Hepatocyte (in vitro differentiated cells): Measurements from ENCODE around the gene CDC20. TPM values are rescaled to one million over a fixed set of nuclear protein-coding genes. Genes with fewer than 3 reads are reported as not detected.

Experiments used
- DNase-seq: peaks from one replicate; pipeline ENCODE4 v3.0.0-alpha.2; 2016; ENCODE audit warnings: low spot score
- H2AFZ ChIP-seq: fragments of 200-600 bp; sonication (generic); 2 replicates; pipeline ENCODE4 v1.6.0; 2016; ENCODE audit warnings: antibody characterized with exemption, mild to moderate bottlenecking
- H3K27ac ChIP-seq: fragments of 200-600 bp; sonication (generic); 2 replicates; pipeline ENCODE4 v1.5.1; 2016; ENCODE audit warnings: mild to moderate bottlenecking
- H3K27me3 ChIP-seq: fragments of 200-600 bp; sonication (generic); 2 replicates; pipeline ENCODE4 v1.6.1; 2016
- H3K36me3 ChIP-seq: fragments of 200-600 bp; sonication (generic); replicated peaks from 2 replicates; pipeline ENCODE4 v1.5.1; 2016; ENCODE audit warnings: low read depth; ENCODE audit not compliant: insufficient read depth
- H3K4me1 ChIP-seq: fragments of 200-600 bp; sonication (generic); 2 replicates; pipeline ENCODE4 v1.5.1; 2016; ENCODE audit warnings: mild to moderate bottlenecking, moderate library complexity; ENCODE audit not compliant: insufficient read depth
- H3K4me2 ChIP-seq: fragments of 200-600 bp; sonication (generic); 2 replicates; pipeline ENCODE4 v1.6.0; 2016
- H3K4me3 ChIP-seq: fragments of 200-600 bp; sonication (generic); 2 replicates; pipeline ENCODE4 v1.5.1; 2016; ENCODE audit warnings: mild to moderate bottlenecking
- H3K79me2 ChIP-seq: fragments of 200-600 bp; sonication (generic); 2 replicates; pipeline ENCODE4 v1.6.0; 2017; ENCODE audit warnings: mild to moderate bottlenecking
- H3K9me2 ChIP-seq: fragments of 200-600 bp; sonication (generic); replicated peaks from 2 replicates; pipeline ENCODE4 v1.6.0; 2017; ENCODE audit warnings: mild to moderate bottlenecking; ENCODE audit not compliant: insufficient read depth
- H3K9me3 ChIP-seq: fragments of 200-600 bp; sonication (generic); 2 replicates; pipeline ENCODE4 v1.5.1; 2016; ENCODE audit warnings: low read depth, mild to moderate bottlenecking
- H4K20me1 ChIP-seq: fragments of 200-600 bp; sonication (generic); 2 replicates; pipeline ENCODE4 v1.6.0; 2016; ENCODE audit warnings: mild to moderate bottlenecking; ENCODE audit not compliant: insufficient read depth, poor library complexity, severe bottlenecking
- EZH2 ChIP-seq: fragments of 200-600 bp; sonication (generic); IDR thresholded peaks from 2 replicates; pipeline ENCODE4 v1.6.1; 2016; ENCODE audit warnings: antibody characterized with exemption, mild to moderate bottlenecking, borderline replicate concordance
- EZH2phosphoT487 ChIP-seq: fragments of 200-600 bp; sonication (generic); IDR thresholded peaks from one replicate; pipeline ENCODE4 v1.6.1; 2018; ENCODE audit warnings: antibody characterized with exemption, mild to moderate bottlenecking, low read depth, moderate library complexity; ENCODE audit not compliant: unreplicated experiment, severe bottlenecking
- WGBS: methylation state at CpG from one replicate; pipeline ENCODE4 v1.1.6; 2016; ENCODE audit warnings: low lambda C conversion rate; ENCODE audit errors: missing lambda C conversion rate; 5-methylcytosine and 5-hydroxymethylcytosine counted together
- polyA plus RNA-seq: library from polyadenylated mRNA; unstranded; fragments of >200 nt; fragmentation: Nextera tagmentation; extraction: Ambion mirVana; gene quantifications from 2 replicates; pipeline ENCODE4 v1.2.1, GENCODE V29; 2016
- total RNA-seq: library from RNA; depleted of rRNA; stranded (reverse); fragments of >200 nt; gene quantifications from 2 replicates; pipeline ENCODE4 v1.2.3, GENCODE V29; 2014
- TF ChIP-seq, protein P1 (sequence below): fragments of 200-600 bp; sonication (generic); IDR thresholded peaks from 2 replicates; pipeline ENCODE4 v1.5.1; 2016; ENCODE audit warnings: antibody characterized with exemption, mild to moderate bottlenecking; ENCODE audit not compliant: poor library complexity

The CDC20 gene
- total and polyA plus RNA-seq, 2 experiments from 2014 or later: 13.6 to 19.7 TPM

DNA sequence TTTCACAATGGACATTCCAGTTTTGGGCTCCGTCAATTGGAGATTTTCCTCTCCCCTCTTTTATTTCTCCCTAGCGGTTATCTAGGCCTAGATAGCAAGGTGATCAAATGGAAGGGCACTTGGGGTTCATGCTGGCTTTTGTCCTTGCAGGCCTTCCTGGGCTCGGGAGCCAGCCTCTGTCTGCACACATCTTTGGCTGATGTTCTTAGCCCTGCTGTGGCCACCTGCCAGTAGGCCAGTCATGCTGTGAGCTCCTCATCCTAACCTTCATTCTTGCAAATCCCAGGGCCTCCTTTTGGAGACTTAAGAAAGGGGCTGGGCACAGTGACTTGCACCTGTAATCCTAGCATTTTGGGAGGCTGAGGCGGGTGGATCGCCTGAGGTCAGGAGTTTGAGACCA lies 44.5 kb upstream of the CDC20 start:
- no peaks in the 10 kb centered on the region for H3K27me3 ChIP-seq
- no peak overlapping the region for H3K4me2 ChIP-seq
- WGBS: 91% methylated on average over 5 of the region's 5 CpGs

DNA sequence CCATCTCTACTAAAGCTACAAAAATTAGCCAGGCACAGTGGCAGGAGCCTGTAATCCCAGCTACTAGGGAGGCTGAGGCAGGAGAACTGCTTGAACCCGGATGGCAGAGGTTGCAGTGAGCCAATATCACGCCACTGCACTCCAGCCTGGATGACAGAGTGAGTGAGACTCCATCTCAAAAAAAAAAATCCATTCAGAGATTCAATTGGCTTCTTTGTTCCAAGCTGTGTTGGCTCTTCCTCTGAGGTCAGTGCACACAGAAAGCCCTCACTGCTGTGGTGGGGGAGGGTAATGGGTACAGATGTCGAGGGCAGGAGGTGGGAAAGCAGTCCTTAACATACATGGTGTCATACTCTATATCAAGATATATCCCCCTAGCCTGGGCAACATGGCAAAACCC lies 43.3 kb upstream of the CDC20 start:
- Histone ChIP-seq H2AFZ (no peak overlapping the region), H3K4me1 (no peaks in the 10 kb centered on the region), H3K9me3 (no peaks in the 10 kb centered on the region), H3K36me3 (no peaks in the 10 kb centered on the region), H3K79me2 (no peaks in the 10 kb centered on the region), H3K27me3 (no peaks in the 10 kb centered on the region), H3K27ac (no peak overlapping the region), H3K4me2 (no peak overlapping the region), H4K20me1 (no peaks in the 10 kb centered on the region), H3K9me2 (no peaks in the 10 kb centered on the region), H3K4me3 (no peak overlapping the region)
- WGBS: 82% methylated on average over 3 of the region's 3 CpGs
- DNase-seq: no peak
- no peak for TF ChIP-seq EZH2

More for the DNA sequence above, 44.5 kb upstream of the CDC20 start:
- Histone ChIP-seq H3K79me2 (no peaks in the 10 kb centered on the region), H2AFZ (no peak overlapping the region), H3K9me2 (no peaks in the 10 kb centered on the region), H3K27ac (no peak overlapping the region), H3K9me3 (no peaks in the 10 kb centered on the region), H3K4me1 (no peaks in the 10 kb centered on the region), H3K36me3 (no peaks in the 10 kb centered on the region), H4K20me1 (no peaks in the 10 kb centered on the region), H3K4me3 (no peak overlapping the region)
- no peak for DNase-seq
- TF ChIP-seq EZH2phosphoT487 (no peak), EZH2 (no peak)
- TF ChIP-seq, protein P1, sequence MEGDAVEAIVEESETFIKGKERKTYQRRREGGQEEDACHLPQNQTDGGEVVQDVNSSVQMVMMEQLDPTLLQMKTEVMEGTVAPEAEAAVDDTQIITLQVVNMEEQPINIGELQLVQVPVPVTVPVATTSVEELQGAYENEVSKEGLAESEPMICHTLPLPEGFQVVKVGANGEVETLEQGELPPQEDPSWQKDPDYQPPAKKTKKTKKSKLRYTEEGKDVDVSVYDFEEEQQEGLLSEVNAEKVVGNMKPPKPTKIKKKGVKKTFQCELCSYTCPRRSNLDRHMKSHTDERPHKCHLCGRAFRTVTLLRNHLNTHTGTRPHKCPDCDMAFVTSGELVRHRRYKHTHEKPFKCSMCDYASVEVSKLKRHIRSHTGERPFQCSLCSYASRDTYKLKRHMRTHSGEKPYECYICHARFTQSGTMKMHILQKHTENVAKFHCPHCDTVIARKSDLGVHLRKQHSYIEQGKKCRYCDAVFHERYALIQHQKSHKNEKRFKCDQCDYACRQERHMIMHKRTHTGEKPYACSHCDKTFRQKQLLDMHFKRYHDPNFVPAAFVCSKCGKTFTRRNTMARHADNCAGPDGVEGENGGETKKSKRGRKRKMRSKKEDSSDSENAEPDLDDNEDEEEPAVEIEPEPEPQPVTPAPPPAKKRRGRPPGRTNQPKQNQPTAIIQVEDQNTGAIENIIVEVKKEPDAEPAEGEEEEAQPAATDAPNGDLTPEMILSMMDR: no peak

DNA sequence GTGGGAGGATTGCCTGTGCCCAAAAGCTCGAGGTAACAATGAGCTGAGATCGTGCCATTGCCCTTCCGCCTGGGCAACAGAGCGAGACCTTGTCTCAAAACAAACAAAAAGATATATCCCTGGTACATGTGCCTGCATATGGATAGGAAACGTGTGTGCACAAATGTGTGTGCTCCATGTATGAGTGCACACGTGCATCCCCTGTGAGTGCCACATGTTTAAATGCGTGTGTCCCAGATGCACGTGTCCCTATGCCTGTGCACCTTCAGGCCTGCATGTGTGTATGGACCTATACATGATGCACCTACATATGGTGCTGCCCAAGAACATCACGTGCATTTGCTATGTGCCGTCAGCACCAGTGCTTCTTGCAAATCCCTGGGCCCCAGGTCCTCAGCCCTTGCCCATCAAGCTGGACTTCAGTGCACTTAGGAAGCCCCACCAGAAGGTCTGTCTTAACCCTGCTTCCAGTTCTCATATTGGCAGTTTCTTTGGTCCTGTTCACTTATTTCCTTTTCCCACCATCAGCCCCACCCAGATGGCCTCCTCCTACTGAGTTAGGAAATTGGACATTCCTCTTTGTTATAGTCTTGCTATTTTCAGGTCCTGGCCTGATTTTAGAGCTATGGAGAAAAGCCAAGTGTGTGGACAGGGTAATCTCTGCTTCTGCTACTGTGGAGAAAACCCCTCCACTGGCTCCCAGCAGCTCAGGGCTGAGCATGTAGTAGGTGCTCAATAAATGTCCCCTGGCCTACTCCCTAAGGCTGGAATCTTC lies 42.6 kb upstream of the CDC20 start:
- Histone ChIP-seq H3K79me2 (no peaks in the 10 kb centered on the region), H3K4me1 (no peaks in the 10 kb centered on the region), H3K9me3 (no peaks in the 10 kb centered on the region), H3K9me2 (no peaks in the 10 kb centered on the region), H3K4me2 (no peak overlapping the region), H2AFZ (no peak overlapping the region), H4K20me1 (no peaks in the 10 kb centered on the region), H3K27me3 (no peaks in the 10 kb centered on the region), H3K27ac (no peak overlapping the region), H3K4me3 (no peak overlapping the region), H3K36me3 (no peaks in the 10 kb centered on the region)
- no peak for TF ChIP-seq EZH2
- no peak for TF ChIP-seq EZH2phosphoT487
- TF ChIP-seq, protein P1: no peak
- DNase-seq: no peak
- whole genome bisulfite sequencing: 95% methylated on average over 10 of the region's 10 CpGs

DNA sequence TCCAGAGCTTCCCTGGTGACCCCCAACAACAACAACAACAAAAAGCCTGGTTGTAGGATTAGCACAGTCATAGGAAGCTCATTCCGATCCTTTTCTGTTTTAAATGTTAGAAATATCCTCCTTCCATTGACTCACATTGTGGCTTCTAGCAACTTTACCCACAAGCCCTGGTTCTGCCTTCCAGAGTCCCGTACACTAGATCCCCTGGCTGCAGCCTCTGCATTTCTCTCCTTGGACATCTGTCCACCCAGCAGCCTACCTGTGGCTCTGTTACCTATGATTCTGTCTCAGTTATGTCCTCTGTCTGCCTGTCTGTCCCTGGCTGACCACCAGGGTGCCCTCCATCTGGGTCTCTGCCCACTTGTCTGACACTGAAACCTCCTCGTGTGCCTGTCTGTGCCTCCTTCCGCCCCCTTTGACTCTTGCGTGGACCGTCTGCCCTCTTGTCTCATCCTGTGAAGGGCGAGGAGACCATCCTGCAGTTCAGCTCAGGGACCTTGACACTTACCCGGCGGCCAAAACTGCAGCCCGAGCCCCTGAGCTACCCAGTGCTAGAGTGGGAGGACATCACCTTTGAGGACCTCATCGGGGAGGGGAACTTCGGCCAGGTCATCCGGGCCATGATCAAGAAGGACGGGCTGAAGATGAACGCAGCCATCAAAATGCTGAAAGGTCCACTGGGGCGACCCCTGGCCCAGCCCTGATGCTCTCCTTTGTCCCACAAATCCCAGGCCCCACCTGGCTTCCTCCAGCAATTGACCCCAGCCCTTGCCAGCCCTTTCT lies 41.9 kb upstream of the CDC20 start:
- Histone ChIP-seq H2AFZ (no peak overlapping the region), H3K36me3 (no peaks in the 10 kb centered on the region), H3K27me3 (no peaks in the 10 kb centered on the region), H3K4me2 (no peak overlapping the region), H3K4me3 (no peak overlapping the region), H3K79me2 (no peaks in the 10 kb centered on the region), H3K9me3 (no peaks in the 10 kb centered on the region), H3K27ac (no peak overlapping the region), H3K4me1 (no peaks in the 10 kb centered on the region), H4K20me1 (no peaks in the 10 kb centered on the region), H3K9me2 (no peaks in the 10 kb centered on the region)
- WGBS: 90% methylated on average over 16 of the region's 16 CpGs
- DNase-seq: no peak
- no peak for TF ChIP-seq EZH2
- TF ChIP-seq, protein P1: no peak
- TF ChIP-seq EZH2phosphoT487: no peak
